ENCODE data around the gene DEGS1.
A peak's percentile ranks its signal among the peaks of the same experiment; 100 is the strongest.

The DEGS1 gene

DNA sequence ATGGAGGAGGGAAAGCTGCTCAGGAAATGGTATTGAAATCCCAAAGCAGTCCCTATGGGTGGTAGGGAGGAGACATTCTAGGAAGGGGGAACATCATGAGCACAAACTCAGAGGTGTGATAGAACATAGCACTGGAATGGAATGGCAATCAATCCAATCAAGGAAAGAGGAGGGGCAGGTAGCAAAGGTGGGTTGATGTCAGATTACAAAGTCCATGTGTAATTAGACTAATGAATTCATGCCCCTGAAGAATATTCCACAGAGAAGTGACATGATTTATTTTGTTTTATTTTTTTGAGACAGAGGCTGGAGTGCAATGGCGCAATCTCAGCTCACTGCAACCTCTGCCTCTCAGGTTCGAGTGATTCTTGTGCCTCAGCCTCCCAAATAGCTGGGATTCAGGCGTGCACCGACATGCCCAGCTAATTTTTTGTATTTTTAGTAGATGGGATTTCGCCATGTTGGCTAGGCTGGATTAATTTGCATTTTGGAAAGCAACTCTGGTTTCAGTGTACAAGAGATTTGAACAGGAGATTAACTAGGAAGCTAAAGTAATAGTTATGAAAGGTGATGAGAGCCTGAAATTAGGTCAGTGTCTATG is 36.1 kb downstream of the DEGS1 start (continued):
- TF ChIP-seq, protein P1, sequence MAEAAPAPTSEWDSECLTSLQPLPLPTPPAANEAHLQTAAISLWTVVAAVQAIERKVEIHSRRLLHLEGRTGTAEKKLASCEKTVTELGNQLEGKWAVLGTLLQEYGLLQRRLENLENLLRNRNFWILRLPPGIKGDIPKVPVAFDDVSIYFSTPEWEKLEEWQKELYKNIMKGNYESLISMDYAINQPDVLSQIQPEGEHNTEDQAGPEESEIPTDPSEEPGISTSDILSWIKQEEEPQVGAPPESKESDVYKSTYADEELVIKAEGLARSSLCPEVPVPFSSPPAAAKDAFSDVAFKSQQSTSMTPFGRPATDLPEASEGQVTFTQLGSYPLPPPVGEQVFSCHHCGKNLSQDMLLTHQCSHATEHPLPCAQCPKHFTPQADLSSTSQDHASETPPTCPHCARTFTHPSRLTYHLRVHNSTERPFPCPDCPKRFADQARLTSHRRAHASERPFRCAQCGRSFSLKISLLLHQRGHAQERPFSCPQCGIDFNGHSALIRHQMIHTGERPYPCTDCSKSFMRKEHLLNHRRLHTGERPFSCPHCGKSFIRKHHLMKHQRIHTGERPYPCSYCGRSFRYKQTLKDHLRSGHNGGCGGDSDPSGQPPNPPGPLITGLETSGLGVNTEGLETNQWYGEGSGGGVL (tag by site-specific recombination; IDR thresholded peaks at IDR 0.05) = no peak
- TF ChIP-seq HOXD13 (CRISPR knock-in tag; IDR thresholded peaks at IDR 0.05; ENCODE audit: borderline replicate concordance) (no peak), KLF7 (tag by site-specific recombination; IDR thresholded peaks at IDR 0.05; ENCODE audit: borderline replicate concordance) (no peak), ZNF10 (tag by site-specific recombination; IDR thresholded peaks at IDR 0.05) (no peak), ZBTB49 (tag by site-specific recombination; IDR thresholded peaks at IDR 0.05; ENCODE audit: low read depth) (no peak), ZNF670 (tag by site-specific recombination; IDR thresholded peaks at IDR 0.05; ENCODE audit: low read depth) (no peak), ZBTB17 (tag by site-specific recombination; IDR thresholded peaks at IDR 0.05) (peak; percentile 70), ZNF561 (tag by site-specific recombination; IDR thresholded peaks at IDR 0.05; ENCODE audit: borderline replicate concordance) (no peak), ZNF76 (tag by site-specific recombination; IDR thresholded peaks at IDR 0.05; ENCODE audit: borderline replicate concordance, low read depth) (no peak), ZNF157 (tag by site-specific recombination; IDR thresholded peaks at IDR 0.05) (no peak), ZNF37A (tag by site-specific recombination; IDR thresholded peaks at IDR 0.05) (no peak), PRDM10 (tag by site-specific recombination; IDR thresholded peaks at IDR 0.05) (peak; percentile 86), HOXC10 (CRISPR knock-in tag; IDR thresholded peaks at IDR 0.05) (no peak), KLF8 (tag by site-specific recombination; IDR thresholded peaks at IDR 0.05) (no peak), ZNF366 (tag by site-specific recombination; conservative IDR thresholded peaks at IDR 0.05) (peak; percentile 45), ZFP69B (tag by site-specific recombination; IDR thresholded peaks at IDR 0.05) (no peak), SALL2 (tag by site-specific recombination; IDR thresholded peaks at IDR 0.05; ENCODE audit: borderline replicate concordance) (no peak), ZNF571 (tag by site-specific recombination; IDR thresholded peaks at IDR 0.05) (no peak), ZNF266 (tag by site-specific recombination; IDR thresholded peaks at IDR 0.05; ENCODE audit: low read depth) (no peak), ZNF114 (tag by site-specific recombination; IDR thresholded peaks at IDR 0.05) (no peak), ZNF692 (tag by site-specific recombination; IDR thresholded peaks at IDR 0.05) (0 out of 2 replicates have a peak, but pooled peaks have one; percentile 9), GLIS1 (tag by site-specific recombination; IDR thresholded peaks at IDR 0.05) (no peak), ZNF677 (tag by site-specific recombination; IDR thresholded peaks at IDR 0.05) (no peak), SCRT1 (tag by site-specific recombination; IDR thresholded peaks at IDR 0.05; ENCODE audit: borderline replicate concordance) (no peak), ZNF596 (tag by site-specific recombination; IDR thresholded peaks at IDR 0.05) (no peak), MZF1 (tag by site-specific recombination; IDR thresholded peaks at IDR 0.05; ENCODE audit: borderline replicate concordance) (no peak), ZNF621 (tag by site-specific recombination; IDR thresholded peaks at IDR 0.05) (no peak), INSM2 (tag by site-specific recombination; IDR thresholded peaks at IDR 0.05) (no peak), MYNN (tag by site-specific recombination; IDR thresholded peaks at IDR 0.05; ENCODE audit: borderline replicate concordance) (no peak), ZNF202 (tag by site-specific recombination; IDR thresholded peaks at IDR 0.05; ENCODE audit: borderline replicate concordance) (no peak), KLF9 (tag by site-specific recombination; IDR thresholded peaks at IDR 0.05; ENCODE audit: low read depth) (no peak)

Data from HEK293 (cell line).